Fibroblast of skin of abdomen (primary cell): ENCODE data around the gene TPX2. TPM values are rescaled to one million over a fixed set of nuclear protein-coding genes. Genes with fewer than 3 reads are reported as not detected.

Source experiments
- DNase-seq: peaks from one replicate; pipeline ENCODE4 v3.0.0-alpha.2; 2013
- polyA plus RNA-seq, 2 experiments: library from polyadenylated mRNA; unstranded; fragments of 120-200 nt; gene quantifications; one replicate each; pipeline ENCODE4 v1.2.1, GENCODE V29; 2013; ENCODE audit not compliant: insufficient read length in 2 of 2

Gene TPX2, protein sequence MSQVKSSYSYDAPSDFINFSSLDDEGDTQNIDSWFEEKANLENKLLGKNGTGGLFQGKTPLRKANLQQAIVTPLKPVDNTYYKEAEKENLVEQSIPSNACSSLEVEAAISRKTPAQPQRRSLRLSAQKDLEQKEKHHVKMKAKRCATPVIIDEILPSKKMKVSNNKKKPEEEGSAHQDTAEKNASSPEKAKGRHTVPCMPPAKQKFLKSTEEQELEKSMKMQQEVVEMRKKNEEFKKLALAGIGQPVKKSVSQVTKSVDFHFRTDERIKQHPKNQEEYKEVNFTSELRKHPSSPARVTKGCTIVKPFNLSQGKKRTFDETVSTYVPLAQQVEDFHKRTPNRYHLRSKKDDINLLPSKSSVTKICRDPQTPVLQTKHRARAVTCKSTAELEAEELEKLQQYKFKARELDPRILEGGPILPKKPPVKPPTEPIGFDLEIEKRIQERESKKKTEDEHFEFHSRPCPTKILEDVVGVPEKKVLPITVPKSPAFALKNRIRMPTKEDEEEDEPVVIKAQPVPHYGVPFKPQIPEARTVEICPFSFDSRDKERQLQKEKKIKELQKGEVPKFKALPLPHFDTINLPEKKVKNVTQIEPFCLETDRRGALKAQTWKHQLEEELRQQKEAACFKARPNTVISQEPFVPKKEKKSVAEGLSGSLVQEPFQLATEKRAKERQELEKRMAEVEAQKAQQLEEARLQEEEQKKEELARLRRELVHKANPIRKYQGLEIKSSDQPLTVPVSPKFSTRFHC
- 60.0 TPM for polyA plus RNA-seq (2013, experiment 1 of 2; ENCODE audit: insufficient read length)
- 56.7 TPM for polyA plus RNA-seq (2013, experiment 2 of 2; ENCODE audit: insufficient read length)

DNA sequence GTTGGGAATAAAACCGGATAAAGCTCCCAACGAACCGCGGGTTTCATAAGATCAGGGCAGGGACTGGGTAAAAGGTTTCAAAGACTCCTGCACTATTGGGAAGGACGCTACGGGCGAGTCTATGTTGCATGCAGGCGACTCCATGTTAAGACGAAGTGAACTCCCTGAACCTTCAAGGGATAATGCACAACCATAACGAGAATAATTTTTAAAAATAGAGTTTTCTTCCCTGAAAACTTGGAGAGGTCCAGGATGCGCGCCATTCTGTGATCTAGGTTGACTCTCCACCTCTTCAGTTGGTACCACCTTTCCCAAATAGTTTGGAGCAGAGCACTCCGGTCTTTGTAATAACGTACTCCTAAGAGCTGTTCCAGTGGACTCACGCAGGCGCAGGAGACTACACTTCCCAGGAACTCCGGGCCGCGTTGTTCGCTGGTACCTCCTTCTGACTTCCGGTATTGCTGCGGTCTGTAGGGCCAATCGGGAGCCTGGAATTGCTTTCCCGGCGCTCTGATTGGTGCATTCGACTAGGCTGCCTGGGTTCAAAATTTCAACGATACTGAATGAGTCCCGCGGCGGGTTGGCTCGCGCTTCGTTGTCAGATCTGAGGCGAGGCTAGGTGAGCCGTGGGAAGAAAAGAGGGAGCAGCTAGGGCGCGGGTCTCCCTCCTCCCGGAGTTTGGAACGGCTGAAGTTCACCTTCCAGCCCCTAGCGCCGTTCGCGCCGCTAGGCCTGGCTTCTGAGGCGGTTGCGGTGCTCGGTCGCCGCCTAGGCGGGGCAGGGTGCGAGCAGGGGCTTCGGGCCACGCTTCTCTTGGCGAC, at the start of gene TPX2:
Gene TPX2 (plus strand): TSS at position 562 of the 821 bp plus-strand sequence. CDS start 18,187 bp downstream, outside the sequence.
- peak; percentile 97 for DNase-seq

DNA sequence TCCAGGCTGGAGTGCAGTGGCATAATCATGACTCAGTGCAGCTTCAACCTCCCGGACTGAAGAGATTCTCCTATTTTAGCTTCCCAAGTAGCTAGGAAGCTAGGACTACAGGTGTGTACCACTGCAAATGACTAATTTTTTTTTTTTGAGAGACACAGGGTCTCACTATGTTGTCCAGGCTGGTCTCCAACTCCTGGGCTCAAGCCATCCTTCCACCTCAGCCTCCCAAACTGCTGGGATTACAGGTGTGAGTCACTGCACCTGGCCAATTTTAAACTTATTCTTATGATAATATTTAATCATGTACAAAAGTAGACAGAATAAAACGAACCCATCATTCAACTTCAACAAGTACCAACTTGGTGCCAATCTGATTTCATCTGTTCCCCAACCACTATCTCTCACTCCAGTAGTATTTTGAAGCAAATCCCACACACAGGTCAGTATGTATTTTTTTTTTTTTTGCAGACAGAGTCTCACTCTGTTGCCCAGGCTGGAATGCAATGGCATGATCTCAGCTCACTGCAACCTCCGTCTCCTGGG, 48.9 kb upstream of the TPX2 start:
- no peak for DNase-seq

DNA sequence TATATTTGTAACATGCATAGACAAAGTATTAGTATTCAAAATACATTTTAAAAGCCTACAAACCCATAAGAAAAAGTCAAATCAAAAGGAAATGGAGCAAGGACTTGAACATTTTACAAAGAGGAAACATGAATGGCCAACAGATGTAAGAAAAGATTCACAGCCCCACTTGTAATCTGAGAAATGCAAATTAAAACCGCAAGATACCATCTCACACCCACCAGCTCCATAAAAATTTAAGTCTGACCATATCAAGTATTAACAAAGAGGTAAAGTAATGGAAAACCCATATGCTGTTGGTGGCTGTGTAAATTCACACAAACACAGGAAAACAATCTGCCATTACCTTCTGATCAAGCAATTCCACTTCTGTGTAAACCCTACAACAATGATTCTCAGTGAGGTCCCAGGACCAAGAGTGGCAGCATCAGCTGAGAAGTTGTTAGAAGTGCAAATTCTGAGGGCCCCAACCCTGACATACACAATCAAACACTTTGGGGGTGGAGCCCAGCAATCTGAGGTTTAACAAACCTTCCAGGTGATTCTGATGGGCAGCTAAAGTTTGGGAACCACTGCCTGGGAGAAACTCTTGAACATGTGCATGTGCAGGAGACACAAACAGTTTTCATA, 47.3 kb upstream of the TPX2 start:
- peak; percentile 76 for DNase-seq

DNA sequence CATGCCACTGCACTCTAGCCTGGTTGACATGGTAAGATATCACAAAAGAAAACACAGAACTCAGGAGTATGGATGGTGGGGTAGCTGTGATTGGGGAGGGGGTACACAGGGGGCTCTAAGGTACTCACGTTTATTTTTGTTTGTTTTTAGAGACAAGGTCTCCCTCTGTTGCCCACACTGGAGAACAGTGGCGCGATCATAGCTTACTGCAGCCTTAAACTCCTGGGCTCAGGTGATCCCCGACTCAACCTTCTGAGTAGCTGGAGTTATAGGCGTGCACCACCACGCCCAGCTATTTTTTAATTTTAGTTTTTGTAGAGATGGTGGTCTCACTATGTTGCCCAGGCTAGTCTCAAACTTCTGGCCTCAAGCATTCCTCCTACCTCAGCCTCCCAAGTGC, 45.7 kb upstream of the TPX2 start:
- DNase-seq: no peak

DNA sequence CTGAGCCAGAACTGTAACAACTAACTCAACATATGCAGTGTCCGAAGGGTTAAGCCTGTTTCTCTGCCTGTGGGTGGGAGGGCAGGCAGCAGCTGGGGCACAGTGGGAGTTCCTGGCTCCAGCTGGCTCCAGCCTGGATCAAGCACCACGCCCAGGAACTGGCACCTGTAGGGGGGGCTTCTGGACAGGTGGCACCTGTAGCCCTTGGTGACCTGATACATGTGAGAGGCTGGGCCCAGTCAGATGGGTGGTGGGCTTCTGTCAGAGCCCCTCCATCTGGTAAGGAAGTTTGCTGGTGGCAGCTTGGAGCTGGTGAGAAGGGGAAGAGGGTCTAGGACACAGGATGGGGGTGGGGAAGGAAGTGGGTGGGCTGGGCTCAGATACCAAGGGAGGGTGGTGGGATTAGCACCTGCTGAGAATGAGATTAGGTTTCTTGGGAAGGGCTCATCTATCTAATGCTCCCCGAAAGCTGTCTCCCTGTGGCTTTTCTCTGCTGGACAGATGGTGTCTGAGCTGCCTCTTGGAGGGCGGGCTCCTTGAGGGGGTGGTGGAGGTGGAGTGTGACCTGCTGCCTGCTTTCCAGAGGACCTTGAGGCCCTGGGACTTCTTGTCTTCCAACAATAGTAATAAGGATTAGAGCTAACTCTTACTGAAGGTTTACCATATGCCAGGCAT, 45.0 kb upstream of the TPX2 start:
- DNase-seq: no peak

DNA sequence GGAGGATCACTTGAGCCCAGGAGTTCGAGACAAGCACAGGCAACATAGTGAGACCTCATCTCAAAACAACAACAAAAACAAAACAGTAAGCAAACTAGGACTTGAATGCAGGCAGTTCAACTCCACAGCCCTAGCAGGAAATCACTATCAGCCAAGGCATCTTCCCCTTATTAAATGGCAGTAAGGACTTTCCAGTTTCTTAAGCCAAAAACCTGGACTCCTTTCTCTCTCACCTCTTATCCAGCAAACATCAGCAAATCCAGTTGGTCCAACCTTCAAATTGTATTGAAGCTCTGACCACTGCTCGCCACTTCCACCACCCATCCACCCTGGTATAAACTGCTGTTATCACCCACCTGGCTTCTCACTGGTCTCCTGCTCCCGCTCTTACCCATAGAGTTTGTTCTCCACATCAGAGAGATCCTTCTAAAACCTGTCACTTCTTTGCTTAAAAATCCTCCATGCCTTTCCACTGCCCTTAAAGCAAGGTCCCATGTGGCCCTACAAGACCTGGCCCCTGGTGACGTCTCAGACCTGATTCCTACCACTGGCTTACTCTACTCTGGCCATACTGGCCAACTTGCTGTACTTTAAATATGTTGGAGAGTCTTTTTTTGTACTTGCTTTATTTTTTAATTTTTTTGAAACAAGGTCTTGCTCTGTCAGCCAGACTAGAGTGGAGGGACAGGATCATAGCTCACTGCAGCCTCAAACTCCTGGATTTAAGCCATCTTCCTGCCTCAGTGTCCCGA, 44.1 kb upstream of the TPX2 start:
- DNase-seq: no peak

DNA sequence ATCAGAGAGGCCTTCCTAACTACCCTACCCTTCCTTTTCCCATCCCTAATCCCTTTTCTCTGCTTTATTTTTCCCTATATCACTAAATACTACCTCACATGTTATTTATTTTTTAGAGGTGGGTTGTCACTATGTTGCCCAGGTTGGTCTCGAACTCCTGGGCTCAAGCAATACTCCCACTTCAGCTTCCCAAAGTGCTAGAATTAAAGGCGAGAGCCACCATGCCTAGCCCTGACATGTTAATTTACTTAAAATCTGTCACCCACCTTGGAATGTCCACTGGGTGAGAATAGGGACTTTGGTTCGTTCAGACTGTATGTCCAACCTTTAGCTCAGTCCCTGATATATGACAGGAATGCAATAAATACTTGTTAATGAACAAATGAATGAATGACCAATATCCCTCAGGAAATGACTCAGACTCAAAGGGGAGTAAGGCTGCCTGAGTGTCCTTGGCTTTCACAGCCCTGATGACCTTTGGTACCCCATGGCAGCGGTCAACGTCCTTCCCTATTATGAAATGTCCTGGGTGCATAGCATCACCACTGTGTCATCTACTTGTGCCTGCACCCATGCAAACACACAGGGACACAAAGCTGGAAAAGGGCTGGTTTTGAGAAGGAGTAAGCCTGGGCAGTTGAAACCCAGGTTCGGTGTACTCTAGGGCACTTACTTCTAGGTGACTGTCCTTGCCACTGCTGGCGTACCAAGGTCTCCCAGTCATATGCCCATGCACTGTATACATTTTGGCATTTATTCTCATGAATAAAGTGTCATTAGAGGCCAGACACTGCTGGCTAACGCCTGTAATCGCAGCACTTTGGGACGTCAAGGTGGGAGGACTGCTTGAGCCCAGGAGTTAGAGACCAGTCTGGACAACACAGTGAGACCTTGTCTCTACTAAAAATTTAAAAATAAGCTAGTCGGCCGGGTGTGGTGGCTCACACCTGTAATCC, 43.0 kb upstream of the TPX2 start:
- no peak for DNase-seq

DNA sequence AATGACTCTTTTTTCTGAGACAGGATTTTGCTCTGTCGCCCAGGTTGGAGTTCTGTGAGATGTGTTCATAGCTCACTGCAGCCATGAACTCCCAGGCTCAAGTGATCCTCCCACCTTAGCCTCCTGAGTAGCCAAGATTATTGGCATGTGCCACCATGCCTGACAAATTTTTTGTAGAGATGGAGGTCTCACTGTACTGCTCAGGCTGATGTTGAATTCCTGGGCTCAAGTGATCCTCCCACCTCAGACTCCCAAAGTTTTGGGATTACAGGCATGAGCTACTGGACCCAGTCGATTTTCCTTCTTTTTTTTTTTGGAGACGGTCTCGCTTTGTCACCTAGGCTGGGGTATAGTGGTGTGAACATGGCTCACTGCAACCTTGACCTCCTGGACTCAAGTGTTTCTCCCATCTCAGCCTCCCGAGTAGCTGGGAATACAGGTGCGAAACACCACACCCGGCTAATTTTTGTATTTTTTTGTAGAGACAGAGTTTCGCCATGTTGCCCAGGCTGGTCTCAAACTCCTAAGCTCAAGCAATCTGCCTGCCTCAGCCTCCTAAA, 40.8 kb upstream of the TPX2 start:
- no peak for DNase-seq

DNA sequence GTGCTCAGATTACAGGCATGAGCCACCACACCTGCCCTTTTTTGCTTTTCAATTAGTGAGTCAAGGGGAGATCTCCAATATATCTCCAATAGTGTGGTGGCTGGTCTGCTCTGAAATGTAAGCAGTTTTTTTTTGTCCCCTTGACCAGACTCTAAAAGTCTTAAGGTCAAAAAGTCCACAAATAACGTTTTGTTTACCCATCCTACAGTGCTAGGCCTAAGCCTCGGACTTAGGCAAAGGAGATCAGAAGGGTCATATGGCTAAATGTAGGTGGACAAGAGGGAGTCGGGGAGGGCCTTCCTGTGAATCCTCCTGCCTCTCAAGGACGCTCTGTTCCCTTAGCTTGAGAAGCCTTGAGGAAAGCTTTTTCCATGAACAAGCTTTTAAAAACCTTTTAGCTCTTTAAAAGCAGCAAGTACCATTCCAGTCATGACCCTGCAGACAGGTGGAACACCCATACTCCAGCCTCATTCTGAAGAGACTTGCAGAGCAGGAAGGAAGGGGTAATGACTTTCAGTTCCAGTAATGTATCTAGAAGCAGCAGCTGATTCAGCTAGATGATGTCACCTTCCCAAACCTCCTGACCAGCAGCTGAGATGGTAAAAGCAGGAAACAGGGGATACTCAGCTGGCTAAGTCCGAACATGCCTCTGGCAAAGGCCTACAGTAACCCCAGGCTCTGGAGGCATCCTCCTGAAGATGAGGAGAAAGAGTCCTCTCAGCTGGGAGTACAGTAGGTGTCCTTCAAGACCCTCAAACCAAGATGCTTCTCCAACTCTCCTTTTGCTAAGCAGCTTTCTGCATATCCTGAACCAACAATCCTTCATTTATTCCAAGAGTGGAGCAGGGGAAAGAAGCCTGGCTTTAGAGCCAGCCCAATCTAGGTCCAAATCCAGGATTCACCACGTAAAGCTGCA, 40.0 kb upstream of the TPX2 start:
- DNase-seq: peak; percentile 85

DNA sequence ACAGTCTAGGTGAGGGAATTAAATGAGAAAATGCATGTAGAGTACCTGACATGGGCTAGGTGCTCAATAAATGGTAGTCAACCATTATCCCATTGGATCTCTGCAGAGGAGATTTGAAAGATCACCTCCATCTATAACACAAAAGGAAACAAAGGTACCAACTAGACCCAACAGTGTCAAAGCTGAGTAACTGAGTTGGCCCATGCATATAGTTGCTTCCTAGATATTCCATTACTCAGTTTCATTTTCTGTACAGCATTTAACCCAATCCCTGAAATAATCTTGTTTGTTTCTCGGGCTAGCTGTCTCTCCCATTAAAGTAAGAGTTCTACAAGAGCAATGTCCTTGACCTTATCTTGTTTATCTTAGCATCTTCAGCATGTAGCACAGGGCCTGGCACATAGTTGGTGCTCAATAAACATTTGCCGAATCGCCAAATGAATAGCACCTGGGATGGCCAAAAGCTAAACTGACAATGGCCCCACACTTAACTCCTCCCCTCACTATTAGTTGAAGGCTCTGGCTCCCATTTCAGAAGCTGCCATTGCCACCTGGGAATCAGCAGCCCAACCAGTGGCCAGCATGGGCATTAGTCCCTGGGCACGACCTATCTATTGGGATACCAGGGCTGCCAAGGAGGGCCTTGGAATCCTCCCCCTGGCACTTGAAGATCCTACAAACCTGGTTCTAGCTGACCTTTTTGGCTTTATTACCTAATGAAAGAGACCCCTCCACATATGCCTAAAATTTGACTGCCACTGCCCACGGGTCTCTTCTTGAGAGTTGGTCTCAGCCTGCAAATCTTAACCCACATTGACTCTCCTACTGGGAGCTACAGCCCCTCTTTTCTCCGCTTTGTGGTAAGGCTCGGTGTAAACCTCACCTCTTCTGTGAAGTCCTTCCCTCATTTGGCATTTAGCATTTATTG, 39.0 kb upstream of the TPX2 start:
- DNase-seq: no peak

DNA sequence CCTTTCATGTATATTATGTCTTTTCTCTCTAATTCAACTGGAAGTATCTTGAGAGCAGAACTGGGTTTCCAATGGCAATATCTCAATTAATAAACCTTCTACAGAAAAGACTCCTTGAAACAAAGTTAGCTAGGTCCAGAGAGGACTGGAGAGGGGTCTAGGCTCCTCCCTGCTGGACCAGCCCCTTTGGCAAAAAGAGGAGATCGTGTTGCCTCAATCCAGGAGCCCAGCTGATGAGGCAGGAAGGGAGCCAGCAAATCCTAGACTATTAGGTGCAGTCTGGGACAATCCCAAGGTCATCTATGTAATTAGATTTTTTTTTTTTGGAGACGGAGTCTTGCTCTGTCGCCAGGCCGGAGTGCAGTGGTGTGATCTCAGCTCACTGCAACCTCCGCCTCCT, 38.3 kb upstream of the TPX2 start:
- no peak for DNase-seq

DNA sequence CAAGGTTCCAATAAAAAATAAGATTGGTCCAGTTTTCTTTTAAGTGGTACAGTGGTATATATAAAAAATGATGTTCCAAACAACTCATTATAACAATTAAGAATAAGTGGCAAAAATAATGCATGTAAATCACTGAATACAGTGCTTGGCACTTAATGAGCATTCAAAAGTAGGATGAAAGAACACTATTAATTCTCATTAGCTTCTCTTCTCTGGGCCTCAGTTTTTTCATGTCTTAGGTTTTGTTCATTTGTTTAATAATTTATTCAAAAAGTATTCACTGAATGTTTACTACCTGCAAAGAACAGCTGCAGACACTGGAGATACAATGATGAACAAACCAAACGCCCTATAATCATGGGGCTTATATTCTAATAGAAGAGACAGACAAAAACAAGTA, 37.5 kb upstream of the TPX2 start:
- DNase-seq: no peak

DNA sequence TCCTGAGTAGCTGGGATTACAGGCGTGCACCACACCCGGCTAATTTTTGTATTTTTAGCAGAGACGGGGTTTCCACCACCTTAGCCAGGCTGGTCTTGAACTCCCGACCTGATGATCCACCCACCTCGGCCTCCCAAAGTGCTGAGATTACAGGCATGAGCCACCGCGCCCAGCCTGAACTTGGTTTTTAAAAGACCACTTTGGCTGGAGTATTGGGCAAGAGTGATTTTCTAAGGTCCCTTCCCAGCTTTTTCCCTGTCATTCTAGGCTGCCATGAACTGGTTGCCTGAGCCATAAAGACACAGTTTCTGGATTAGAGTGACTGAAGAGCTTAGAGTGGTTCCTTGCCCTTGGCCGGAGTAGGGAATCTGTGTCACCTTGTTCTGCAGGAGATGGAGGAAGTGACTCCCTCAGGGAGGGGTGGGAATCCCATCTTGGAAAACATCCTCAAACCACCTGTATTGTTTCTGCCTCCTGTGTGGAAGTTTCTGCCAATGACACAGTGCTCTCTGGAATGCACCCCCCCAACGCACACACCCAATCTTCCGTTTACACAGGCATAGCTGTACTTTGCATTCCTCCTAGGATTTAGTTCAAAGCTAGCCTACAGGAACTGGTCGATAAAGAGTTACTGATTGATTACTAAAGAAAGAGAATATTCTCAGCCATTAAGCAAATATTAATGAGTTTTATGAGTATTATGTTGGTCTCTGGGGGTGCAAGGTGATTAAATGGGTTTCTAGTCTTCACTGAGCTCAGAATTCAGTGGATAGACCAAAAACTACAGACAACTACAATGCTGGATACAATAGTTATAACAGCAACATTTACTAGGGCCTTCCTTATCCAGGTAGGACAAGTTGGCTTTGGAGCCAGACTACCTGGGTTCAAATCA, 34.6 kb upstream of the TPX2 start:
- peak; percentile 58 for DNase-seq

DNA sequence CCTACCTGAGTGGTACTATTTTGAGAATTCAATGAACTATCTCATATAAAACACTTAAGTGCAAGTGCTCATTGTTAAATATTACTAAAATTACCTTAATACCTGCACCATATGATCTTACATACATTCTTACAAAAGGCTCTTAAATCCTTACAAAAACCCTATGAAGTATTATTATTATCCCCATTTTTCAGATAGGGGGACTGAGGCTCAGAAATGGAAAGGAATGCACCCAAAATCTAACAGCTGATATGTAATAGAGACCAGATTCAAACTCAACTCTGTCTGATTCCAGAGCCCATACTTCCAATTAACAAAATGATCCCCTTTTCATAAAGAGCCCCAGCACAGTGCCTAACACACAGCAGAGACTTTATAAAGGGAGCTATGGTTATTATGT, 33.9 kb upstream of the TPX2 start:
- DNase-seq: no peak
